HEK293T (cell line): ENCODE data around the gene ARMC8.

ENCODE experiments used
- CTCF ChIA-PET: fragments of 350-600 bp; formaldehyde crosslinking; extraction: SDS; loops from one replicate; lab custom pipeline; 2021; ENCODE audit warnings: antibody characterized with exemption, inconsistent platforms; lab: Yijun Ruan, JAX
- POLR2A ChIA-PET: fragments of 350-600 bp; formaldehyde crosslinking; extraction: SDS; loops from one replicate; lab custom pipeline; 2020; ENCODE audit warnings: antibody characterized with exemption, inconsistent platforms; lab: Yijun Ruan, JAX
- DNase-seq: peaks from one replicate; pipeline ENCODE4 v3.0.0; 2012; ENCODE audit warnings: mixed read lengths; ENCODE audit errors: extremely low spot score
- ARNT ChIP-seq: fragments of 450-650 bp; IDR thresholded peaks from 2 replicates; pipeline ENCODE4 v1.6.1; 2017; ENCODE audit warnings: mild to moderate bottlenecking
- BHLHE40 ChIP-seq: fragments of 450-650 bp; IDR thresholded peaks from 2 replicates; pipeline ENCODE4 v1.6.1; 2016; ENCODE audit warnings: mild to moderate bottlenecking, moderate library complexity, borderline replicate concordance
- CTBP1 ChIP-seq: fragments of 450-650 bp; IDR thresholded peaks from 2 replicates; pipeline ENCODE4 v1.6.1; 2016; ENCODE audit warnings: borderline replicate concordance
- ELF4 ChIP-seq: fragments of 450-650 bp; IDR thresholded peaks from 2 replicates; pipeline ENCODE4 v1.6.1; 2017; ENCODE audit warnings: antibody characterized with exemption
- FOXA1 ChIP-seq: fragments of 450-650 bp; IDR thresholded peaks from 2 replicates; pipeline ENCODE4 v1.6.1; 2016; ENCODE audit warnings: mild to moderate bottlenecking
- FOXK2 ChIP-seq: fragments of 450-650 bp; IDR thresholded peaks from 2 replicates; pipeline ENCODE4 v1.6.1; 2016; ENCODE audit warnings: mild to moderate bottlenecking
- FOXM1 ChIP-seq: fragments of 450-650 bp; IDR thresholded peaks from 2 replicates; pipeline ENCODE4 v1.6.1; 2017; ENCODE audit warnings: mild to moderate bottlenecking, borderline replicate concordance
- HDGF ChIP-seq: fragments of 450-650 bp; IDR thresholded peaks from 2 replicates; pipeline ENCODE4 v1.6.1; 2017; ENCODE audit warnings: antibody characterized with exemption, borderline replicate concordance
- L3MBTL2 ChIP-seq: fragments of 450-650 bp; conservative IDR thresholded peaks from 2 replicates; pipeline ENCODE4 v1.6.1; 2016; ENCODE audit warnings: mild to moderate bottlenecking
- NFRKB ChIP-seq: fragments of 450-650 bp; IDR thresholded peaks from 2 replicates; pipeline ENCODE4 v1.6.1; 2016; ENCODE audit warnings: mild to moderate bottlenecking, moderate library complexity
- PKNOX1 ChIP-seq: fragments of 450-650 bp; IDR thresholded peaks from 2 replicates; pipeline ENCODE4 v1.6.1; 2016
- SP1 ChIP-seq: fragments of 450-650 bp; IDR thresholded peaks from 2 replicates; pipeline ENCODE4 v1.6.1; 2017
- SUZ12 ChIP-seq: fragments of 450-650 bp; IDR thresholded peaks from 2 replicates; pipeline ENCODE4 v1.6.1; 2016; ENCODE audit warnings: mild to moderate bottlenecking
- TARDBP ChIP-seq: fragments of 450-650 bp; IDR thresholded peaks from 2 replicates; pipeline ENCODE4 v1.6.1; 2016
- ZNF384 ChIP-seq: fragments of 450-650 bp; IDR thresholded peaks from 2 replicates; pipeline ENCODE4 v1.6.1; 2016

Gene ARMC8

GRCh38 chr3:138203938-138204337 lies 16.8 kb downstream of the ARMC8 start:
- POLR2A ChIA-PET: interaction anchor here (0.9 kb wide), 1 partner anchor 14 kb away, joined by 3 read pairs; no protein-coding TSS in a partner anchor
- CTCF ChIA-PET: interaction anchor here (0.6 kb wide), 1 partner anchor 14 kb away, joined by 7 read pairs; no protein-coding TSS in a partner anchor
- DNase-seq: no peak
- no peak for TF ChIP-seq NFRKB
- no peak for TF ChIP-seq ELF4
- TF ChIP-seq CTBP1: no peak
- TF ChIP-seq L3MBTL2: no peak
- no peak for TF ChIP-seq SUZ12

GRCh38 chr3:138205527-138205926 lies 18.4 kb downstream of the ARMC8 start:
- DNase-seq: no peak
- ChIA-PET CTCF (no interaction called here), POLR2A (no interaction called here)

GRCh38 chr3:138206196-138206595 lies 19.1 kb downstream of the ARMC8 start:
- TF ChIP-seq SP1 (no peak), CTBP1 (no peak), L3MBTL2 (no peak), FOXA1 (no peak), ELF4 (no peak), TARDBP (no peak), FOXK2 (no peak), BHLHE40 (no peak), PKNOX1 (no peak)
- POLR2A ChIA-PET: no interaction called here
- CTCF ChIA-PET: no interaction called here
- DNase-seq: no peak

More at GRCh38 chr3:138205527-138205926, 18.4 kb downstream of the ARMC8 start:
- TF ChIP-seq FOXM1 (no peak), PKNOX1 (0 out of 2 replicates have a peak, but pooled peaks have one; percentile 12), SP1 (no peak), FOXA1 (no peak), CTBP1 (peak; percentile 66; the same call in 1 of the 2 replicates), L3MBTL2 (0 out of 2 replicates have a peak, but pooled peaks have one; percentile 19), NFRKB (no peak), ZNF384 (no peak), HDGF (no peak), SUZ12 (no peak)

- CTCF ChIA-PET: no interaction called here
- TF ChIP-seq PKNOX1: no peak
- TF ChIP-seq BHLHE40: no peak
- no peak for TF ChIP-seq HDGF
- no peak for TF ChIP-seq SUZ12
- TF ChIP-seq FOXM1: no peak
- no peak for TF ChIP-seq L3MBTL2
- no peak for TF ChIP-seq CTBP1
- no peak for TF ChIP-seq NFRKB
- no peak for DNase-seq
- POLR2A ChIA-PET: no interaction called here
Measured at GRCh38 chr3:138210528-138210927, 23.4 kb downstream of the ARMC8 start.

- TF ChIP-seq NFRKB (no peak), ELF4 (no peak), L3MBTL2 (no peak), CTBP1 (no peak), SUZ12 (no peak), FOXM1 (no peak), SP1 (no peak), PKNOX1 (no peak), TARDBP (no peak), BHLHE40 (no peak), ZNF384 (no peak), ARNT (no peak), FOXA1 (no peak)
- ChIA-PET POLR2A (interaction anchor here (0.9 kb wide), 1 partner anchor 101 kb away, joined by 3 read pairs; no protein-coding TSS in a partner anchor), CTCF (no interaction called here)
- DNase-seq: no peak
Measured at GRCh38 chr3:138213398-138214085, 26.4 kb downstream of the ARMC8 start.

GRCh38 chr3:138219255-138219654 lies 32.2 kb downstream of the ARMC8 start:
- ChIA-PET POLR2A (no interaction called here), CTCF (no interaction called here)
- TF ChIP-seq CTBP1 (no peak), SUZ12 (no peak), TARDBP (no peak), ARNT (no peak), ZNF384 (no peak), BHLHE40 (no peak), L3MBTL2 (no peak), FOXK2 (no peak), PKNOX1 (no peak), ELF4 (no peak)
- no peak for DNase-seq
